IPS-18c (cell line): Measurements from ENCODE around the gene WDR81.
"Not testable (repeated sequence)": the region's sequence is repeated elsewhere in the genome, so short reads cannot be mapped to it uniquely, and the experiment has no call there.

Experiments
- H3K4me3 ChIP-seq: 2 replicates; pipeline ENCODE4 v1.7.0; 2013; ENCODE audit warnings: low read depth, mild to moderate bottlenecking, low read length, moderate library complexity; ENCODE audit not compliant: insufficient read depth
- H3K9me3 ChIP-seq: one replicate; pipeline ENCODE4 v1.6.1; 2013; ENCODE audit warnings: mild to moderate bottlenecking, low read length, moderate library complexity; ENCODE audit not compliant: control insufficient read depth, insufficient read depth

The WDR81 gene

DNA sequence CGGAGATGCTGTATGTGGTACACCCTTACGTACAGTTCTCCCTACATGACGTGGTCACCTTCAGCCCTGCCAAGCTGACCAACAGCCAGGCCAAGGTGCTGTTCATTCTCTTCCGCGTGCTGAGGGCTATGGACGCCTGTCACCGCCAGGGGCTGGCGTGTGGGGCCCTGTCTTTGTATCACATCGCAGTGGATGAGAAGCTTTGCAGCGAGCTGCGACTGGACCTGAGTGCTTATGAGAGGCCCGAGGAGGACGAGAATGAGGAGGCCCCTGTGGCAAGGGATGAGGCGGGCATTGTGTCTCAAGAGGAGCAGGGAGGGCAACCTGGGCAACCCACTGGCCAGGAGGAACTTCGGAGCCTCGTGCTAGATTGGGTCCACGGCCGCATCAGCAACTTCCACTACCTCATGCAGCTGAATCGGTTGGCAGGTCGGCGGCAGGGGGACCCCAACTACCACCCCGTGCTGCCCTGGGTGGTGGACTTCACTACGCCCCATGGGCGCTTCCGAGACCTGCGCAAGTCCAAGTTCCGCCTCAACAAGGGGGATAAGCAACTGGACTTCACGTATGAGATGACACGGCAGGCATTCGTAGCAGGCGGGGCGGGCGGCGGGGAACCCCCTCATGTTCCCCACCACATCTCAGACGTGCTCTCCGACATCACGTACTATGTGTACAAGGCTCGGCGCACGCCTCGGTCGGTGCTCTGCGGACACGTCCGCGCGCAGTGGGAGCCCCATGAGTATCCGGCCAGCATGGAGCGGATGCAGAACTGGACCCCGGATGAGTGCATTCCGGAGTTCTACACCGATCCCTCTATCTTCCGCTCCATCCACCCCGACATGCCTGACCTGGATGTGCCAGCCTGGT lies 1.4 kb downstream of the WDR81 start:
- Histone ChIP-seq H3K9me3 (no peaks in the 10 kb centered on the region), H3K4me3 (peak overlapping the region; percentile 71; the same call in 1 of the 2 replicates)

DNA sequence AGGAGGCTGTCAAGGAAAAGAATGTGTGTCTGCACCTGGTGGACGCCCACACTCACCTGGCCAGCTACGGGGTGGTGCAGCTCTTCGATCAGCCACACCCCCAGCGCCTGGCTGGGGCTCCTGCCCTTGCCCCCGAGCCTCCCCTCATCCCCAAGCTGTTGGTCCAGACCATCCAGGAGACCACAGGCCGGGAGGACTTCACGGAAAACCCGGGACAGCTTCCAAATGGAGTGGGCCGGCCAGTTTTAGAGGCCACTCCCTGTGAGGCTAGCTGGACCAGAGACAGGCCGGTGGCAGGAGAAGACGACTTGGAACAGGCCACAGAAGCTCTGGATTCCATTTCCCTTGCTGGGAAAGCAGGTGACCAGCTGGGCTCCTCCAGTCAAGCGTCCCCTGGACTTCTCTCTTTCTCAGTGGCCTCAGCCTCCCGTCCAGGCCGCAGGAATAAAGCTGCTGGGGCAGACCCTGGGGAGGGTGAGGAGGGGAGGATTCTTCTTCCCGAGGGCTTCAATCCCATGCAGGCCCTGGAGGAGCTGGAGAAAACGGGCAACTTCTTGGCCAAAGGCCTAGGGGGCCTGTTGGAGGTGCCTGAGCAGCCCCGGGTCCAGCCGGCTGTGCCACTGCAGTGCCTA lies 2.2 kb downstream of the WDR81 start:
- Histone ChIP-seq H3K4me3 (no peak overlapping the region), H3K9me3 (no peaks in the 10 kb centered on the region)

DNA sequence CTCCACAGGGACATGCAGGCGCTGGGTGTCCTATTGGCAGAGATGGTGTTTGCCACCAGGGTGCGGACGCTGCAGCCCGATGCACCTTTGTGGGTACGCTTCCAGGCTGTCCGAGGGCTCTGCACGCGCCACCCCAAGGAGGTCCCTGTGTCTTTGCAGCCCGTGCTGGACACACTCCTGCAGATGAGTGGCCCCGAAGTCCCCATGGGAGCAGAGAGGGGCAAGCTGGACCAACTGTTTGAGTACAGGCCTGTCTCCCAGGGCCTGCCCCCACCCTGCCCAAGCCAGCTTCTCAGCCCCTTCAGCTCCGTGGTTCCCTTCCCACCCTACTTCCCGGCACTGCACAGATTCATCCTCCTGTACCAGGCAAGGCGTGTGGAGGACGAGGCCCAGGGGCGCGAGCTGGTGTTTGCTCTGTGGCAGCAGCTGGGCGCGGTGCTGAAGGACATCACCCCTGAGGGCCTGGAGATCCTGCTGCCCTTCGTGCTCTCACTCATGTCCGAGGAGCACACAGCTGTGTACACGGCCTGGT lies 2.8 kb downstream of the WDR81 start:
- Histone ChIP-seq H3K4me3 (no peak overlapping the region), H3K9me3 (no peaks in the 10 kb centered on the region)

DNA sequence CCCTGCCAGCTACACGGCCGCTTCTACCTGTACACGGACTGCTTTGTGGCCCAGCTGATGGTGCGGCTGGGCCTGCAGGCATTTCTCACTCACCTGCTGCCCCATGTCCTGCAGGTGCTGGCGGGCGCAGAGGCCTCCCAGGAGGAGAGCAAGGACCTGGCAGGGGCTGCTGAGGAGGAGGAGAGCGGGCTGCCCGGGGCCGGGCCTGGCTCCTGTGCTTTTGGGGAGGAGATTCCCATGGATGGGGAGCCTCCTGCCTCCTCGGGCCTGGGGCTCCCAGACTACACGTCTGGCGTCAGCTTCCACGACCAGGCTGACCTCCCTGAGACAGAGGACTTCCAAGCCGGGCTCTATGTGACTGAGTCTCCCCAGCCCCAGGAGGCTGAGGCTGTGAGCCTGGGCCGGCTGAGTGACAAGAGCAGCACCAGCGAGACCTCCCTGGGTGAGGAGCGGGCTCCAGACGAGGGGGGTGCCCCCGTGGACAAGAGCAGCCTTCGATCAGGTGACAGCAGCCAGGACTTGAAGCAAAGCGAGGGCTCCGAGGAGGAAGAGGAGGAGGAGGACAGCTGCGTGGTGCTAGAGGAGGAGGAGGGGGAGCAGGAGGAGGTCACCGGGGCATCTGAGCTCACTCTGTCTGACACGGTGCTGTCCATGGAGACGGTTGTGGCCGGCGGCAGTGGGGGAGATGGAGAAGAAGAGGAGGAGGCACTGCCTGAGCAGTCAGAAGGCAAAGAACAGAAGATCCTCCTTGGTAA lies 3.5 kb downstream of the WDR81 start:
- no peaks in the 10 kb centered on the region for H3K9me3 ChIP-seq
- no peak overlapping the region for H3K4me3 ChIP-seq

DNA sequence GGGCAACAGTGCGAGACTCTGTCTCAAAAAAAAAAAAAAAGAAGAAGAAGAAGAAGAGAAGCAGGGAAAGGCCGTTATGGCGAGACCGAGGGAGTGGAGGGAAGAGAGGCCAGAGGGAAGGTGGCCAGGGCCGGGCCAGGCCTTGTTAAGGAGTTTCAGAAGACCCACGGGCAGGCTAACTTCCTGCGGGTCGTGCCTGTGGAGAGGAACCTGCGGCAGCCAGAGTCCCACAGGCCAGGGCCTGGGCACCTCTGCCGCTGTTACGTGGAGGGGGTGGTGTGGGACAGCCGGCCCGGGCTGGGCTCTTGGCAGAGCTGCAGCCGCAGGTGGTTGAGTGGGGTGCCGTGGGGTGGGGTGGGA lies 5.4 kb downstream of the WDR81 start:
- Histone ChIP-seq H3K4me3 (no peak overlapping the region), H3K9me3 (no peaks in the 10 kb centered on the region)

DNA sequence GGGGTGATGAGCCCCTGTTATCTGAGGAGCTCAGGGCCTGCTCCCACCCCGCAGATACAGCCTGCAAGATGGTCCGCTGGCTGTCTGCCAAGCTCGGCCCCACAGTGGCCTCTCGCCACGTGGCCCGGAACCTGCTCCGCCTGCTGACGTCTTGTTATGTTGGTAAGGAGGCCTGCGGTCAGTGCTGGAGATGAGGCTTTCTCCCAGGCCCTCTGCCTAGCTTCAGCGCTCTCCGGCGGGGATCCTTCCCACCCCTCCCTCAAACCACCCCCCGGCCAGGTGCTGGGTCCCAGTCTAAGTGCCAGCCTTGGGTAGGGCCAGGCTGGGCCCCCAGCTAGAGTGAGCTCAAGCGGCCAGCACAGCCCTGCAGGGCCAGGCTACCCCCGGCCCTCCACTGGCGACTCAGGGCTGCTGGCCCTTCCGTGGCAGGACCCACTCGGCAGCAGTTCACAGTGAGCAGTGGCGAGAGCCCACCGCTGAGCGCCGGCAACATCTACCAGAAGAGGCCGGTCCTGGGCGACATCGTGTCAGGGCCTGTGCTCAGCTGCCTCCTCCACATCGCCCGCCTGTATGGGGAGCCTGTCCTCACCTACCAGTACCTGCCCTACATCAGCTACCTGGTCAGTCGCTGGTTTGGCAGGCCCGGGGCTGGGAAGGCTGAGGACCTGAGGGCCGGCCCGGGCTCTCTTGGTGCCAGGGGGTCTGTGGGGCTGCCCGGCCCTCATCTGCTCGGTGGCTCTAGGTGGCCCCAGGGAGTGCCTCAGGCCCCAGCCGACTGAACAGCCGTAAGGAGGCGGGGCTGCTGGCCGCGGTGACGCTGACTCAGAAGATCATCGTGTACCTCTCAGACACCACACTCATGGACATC lies 6.1 kb downstream of the WDR81 start:
- Histone ChIP-seq H3K4me3 (no peak overlapping the region), H3K9me3 (no peaks in the 10 kb centered on the region)

DNA sequence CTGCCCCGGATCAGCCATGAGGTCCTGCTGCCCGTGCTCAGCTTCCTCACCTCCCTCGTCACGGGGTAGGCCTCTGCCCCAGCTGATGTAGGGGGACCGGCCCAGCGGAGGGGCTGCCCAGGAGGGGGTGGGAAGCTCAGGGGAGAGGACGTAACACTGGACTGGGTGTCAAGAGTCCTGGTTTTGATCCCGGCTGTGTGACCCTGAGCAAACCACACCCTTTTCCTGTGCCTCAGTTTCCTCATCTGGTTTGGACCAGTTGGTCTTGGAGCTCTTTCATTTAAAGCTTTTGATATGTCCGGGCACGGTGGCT lies 6.6 kb downstream of the WDR81 start:
- H3K4me3 ChIP-seq: no peak overlapping the region

DNA sequence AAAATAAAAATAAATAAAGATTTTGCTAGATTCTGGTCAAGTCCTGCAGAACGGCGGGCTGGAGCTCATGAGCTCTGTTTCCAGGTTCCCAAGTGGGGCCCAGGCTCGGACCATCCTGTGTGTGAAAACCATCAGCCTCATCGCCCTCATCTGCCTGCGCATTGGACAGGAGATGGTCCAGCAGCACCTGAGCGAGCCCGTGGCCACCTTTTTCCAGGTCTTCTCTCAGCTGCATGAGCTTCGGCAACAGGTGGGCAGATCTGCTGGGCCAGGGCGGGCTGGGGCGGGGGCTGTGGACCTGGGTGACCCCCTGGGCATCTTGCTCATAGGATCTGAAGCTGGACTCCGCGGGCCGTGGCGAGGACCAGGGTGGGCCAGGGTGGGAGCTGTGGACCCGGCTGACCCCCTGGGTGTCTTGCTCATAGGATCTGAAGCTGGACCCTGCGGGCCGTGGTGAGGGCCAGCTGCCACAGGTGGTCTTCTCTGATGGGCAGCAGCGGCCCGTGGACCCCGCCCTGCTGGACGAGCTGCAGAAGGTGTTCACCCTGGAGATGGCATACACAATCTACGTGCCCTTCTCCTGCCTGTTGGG lies 7.8 kb downstream of the WDR81 start:
- no peak overlapping the region for H3K4me3 ChIP-seq
- no peaks in the 10 kb centered on the region for H3K9me3 ChIP-seq

More for the DNA sequence above, 6.6 kb downstream of the WDR81 start:
- no peaks in the 10 kb centered on the region for H3K9me3 ChIP-seq

DNA sequence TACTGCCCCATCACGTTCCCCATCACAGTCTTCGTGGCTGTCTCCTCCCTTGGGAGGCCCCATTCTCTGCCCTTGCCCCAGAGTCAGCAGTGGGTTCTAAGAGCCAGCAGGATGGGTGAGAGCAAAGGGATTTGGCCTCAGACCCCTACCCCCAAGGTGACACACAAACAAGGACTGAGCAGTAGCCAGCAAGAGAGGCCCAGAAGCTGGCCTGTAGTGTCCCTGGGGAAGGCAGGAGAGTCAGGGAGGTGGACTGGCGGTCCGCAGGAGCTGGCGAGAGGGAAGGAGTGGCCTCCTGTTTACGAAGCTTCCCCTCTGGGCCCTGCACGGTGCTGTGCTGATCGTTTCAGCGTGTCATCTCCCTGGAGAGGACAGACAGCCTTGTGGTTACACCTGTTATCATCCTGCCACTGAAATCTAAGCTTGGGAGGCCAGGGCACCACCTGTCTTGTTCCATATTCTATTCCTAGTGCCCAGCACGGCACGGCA lies 8.4 kb downstream of the WDR81 start:
- Histone ChIP-seq H3K9me3 (no peaks in the 10 kb centered on the region), H3K4me3 (no peak overlapping the region)

DNA sequence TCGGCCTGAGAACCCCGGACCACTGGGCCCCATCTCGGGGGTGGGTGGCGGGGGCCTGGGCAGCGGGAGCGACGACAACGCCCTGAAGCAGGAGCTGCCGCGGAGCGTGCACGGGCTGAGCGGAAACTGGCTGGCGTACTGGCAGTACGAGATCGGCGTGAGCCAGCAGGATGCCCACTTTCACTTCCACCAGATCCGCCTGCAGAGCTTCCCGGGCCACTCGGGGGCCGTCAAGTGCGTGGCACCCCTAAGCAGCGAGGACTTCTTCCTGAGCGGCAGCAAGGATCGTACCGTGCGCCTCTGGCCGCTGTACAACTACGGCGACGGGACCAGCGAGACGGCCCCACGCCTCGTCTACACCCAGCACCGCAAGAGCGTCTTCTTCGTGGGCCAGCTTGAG lies 9.3 kb downstream of the WDR81 start:
- H3K4me3 ChIP-seq: no peak overlapping the region
- no peaks in the 10 kb centered on the region for H3K9me3 ChIP-seq

DNA sequence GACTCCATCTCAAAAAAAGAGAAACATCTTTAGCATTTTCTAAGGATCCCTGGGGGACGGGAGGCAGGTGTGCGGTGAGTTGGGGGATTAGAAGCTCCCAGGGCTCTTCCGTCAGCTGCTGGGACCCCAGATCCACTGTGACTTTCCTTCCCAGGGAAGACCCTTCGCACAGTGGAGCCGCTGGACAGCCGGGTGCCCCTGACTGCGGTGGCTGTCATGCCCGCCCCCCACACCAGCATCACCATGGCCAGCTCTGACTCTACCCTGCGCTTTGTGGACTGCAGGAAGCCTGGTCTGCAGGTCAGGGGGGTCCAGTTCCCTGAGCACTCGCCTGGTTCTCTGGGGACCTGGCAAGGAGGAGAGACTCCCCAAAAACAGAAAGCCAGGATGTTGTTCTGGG lies 10.9 kb downstream of the WDR81 start:
- Histone ChIP-seq H3K4me3 (no peak overlapping the region), H3K9me3 (no peaks in the 10 kb centered on the region)

DNA sequence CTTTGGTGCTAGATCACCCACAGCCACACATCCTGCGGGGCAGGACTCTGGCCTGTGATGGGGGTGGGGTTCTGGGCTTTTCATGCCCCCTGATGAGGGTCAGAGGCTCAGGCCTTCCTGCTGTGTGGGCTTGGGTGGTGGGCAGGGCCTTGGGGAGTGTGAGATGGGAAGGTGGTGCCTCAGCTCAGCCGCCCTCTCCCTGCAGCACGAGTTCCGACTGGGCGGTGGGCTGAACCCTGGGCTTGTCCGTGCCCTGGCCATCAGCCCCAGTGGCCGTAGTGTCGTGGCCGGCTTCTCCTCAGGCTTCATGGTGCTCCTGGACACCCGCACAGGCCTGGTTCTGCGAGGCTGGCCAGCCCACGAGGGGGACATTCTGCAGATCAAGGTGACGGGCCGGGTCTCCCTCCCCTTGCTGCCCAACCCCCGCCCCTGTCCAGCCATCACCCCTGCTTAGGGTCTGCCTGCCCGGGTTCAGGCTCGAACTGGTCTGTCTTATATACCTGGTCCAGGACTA lies 11.4 kb downstream of the WDR81 start:
- no peaks in the 10 kb centered on the region for H3K9me3 ChIP-seq
- no peak overlapping the region for H3K4me3 ChIP-seq

DNA sequence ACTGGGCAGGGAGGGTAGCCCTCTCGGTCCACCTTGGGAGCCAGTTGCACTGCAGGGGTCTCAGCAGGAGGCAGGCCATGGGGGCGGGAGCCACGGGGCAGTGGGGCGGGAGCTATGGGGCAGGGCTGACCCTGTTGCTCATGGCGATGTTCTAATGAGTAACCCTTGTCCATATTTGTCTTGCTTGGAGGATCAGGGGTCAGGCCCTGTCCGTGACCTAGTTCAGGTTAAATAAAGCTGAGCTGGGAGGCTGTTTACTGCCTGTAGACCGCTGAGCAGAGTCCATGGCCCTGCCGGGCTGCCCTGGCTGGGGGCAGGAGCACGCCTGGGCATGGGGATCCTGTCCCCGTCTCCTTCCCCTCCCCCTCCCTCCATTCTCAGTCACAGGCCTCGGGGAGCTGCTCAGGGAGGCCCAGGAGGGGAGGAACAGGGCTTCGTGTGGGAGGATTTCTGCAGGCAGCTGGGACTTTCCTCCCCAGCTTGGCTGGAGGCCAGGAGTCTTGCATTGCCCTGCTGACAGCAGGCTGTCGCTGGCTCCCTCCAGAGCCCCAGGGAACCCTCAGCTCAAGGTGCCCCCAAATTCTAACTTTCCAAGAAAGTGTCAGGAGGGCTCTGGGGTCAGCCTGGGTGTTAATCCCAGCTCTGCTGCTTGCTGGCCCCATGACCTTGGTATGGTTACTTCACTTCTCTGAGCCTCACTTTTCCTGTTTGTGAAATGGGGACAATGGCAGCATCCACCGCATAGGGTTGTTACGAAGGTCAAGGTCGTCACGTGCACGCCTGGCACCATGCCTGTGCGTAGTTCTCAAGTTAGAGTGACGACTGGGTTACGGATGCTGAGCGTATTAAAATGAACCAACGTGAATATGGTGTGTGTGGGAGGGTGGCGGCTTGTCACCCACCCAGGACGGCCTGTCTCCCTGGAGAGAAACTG lies 12.1 kb downstream of the WDR81 start:
- Histone ChIP-seq H3K4me3 (no peak overlapping the region), H3K9me3 (no peaks in the 10 kb centered on the region)

DNA sequence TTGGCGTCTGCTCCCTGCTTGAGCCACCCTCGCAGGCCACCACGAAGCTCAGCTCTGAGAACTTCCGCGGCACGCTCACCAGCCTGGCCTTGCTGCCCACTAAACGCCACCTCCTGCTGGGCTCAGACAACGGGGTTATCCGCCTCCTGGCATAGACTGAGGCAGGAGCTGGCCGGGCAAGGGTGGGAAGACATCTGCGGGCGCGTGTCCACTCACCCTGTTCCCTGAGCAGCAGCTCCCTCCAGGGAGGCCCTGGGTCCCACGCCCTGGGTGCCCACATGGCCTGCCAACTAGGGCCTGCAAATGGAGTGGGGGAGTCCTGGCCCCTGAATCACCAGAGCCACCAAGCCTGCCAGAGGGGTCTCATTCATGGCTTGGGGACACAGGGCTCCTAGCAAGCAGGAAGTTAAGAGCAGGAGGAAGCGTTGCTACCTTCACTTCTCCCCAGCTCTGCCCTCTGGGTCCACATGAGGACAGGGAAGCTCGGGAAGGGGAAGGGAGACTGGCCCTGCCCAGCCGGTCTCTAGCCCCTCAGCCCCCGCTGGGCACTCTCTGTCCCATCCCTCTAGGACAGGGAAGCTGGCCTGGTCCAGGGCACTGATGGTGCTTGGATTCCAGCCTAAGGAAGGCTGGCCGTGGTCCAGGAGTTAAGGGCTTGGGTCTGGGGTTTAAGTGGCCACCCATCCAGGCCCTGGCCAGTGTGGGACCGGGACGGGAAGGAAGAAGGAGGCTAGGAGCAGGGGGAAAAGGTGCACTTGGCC lies 13.2 kb downstream of the WDR81 start:
- Histone ChIP-seq H3K4me3 (no peak overlapping the region), H3K9me3 (peaks cover 2% of the 10 kb centered on the region)

DNA sequence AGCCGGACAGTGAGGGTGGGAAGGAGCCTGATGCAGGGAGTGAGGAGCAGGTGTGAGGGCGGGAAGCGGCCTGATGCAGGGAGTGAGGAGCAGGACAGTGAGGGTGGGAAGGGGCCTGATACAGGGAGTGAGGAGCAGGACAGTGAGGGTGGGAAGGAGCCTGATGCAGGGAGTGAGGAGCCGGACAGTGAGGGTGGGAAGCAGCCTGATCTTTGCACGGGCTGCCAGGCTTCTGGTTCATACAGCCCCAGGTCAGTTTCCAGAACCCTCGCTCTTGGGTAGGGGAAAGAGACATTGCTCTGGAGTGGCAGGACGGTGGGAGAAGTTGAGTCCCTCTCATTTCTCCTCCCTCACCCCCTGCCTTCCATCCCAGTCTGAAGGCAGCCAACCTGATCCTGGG lies 17.4 kb downstream of the WDR81 start:
- H3K4me3 ChIP-seq, H3K9me3 ChIP-seq: not testable (repeated sequence)
